GM23248 (cell line): ENCODE measurements around the gene RPS16. TPM values are rescaled to one million over a fixed set of nuclear protein-coding genes. Genes with fewer than 3 reads are reported as not detected.

Experiments used
- DNase-seq: peaks from one replicate; pipeline ENCODE4 v3.0.0-alpha.2; 2015
- H2AFZ ChIP-seq: fragments of 200-600 bp; sonication (generic); 2 replicates; pipeline ENCODE4 v1.6.1; 2016; ENCODE audit warnings: antibody characterized with exemption
- H3F3A ChIP-seq: fragments of 200-600 bp; sonication (generic); 2 replicates; pipeline ENCODE4 v1.6.1; 2016; ENCODE audit warnings: mild to moderate bottlenecking, antibody characterized with exemption, mixed run types; ENCODE audit not compliant: insufficient read depth
- H3K27ac ChIP-seq: fragments of 200-600 bp; sonication (generic); 2 replicates; pipeline ENCODE4 v1.5.1; 2016; ENCODE audit warnings: mild to moderate bottlenecking
- H3K27me3 ChIP-seq: fragments of 200-600 bp; sonication (generic); replicated peaks from 2 replicates; pipeline ENCODE4 v1.6.1; 2016; ENCODE audit warnings: mild to moderate bottlenecking; ENCODE audit not compliant: insufficient read depth
- H3K36me3 ChIP-seq: fragments of 200-600 bp; sonication (generic); 2 replicates; pipeline ENCODE4 v1.6.1; 2016; ENCODE audit warnings: low read depth, mild to moderate bottlenecking
- H3K4me1 ChIP-seq: fragments of 200-600 bp; sonication (generic); 2 replicates; pipeline ENCODE4 v1.6.1; 2016; ENCODE audit warnings: mild to moderate bottlenecking; ENCODE audit not compliant: insufficient read depth
- H3K4me2 ChIP-seq: fragments of 200-600 bp; sonication (generic); one replicate; pipeline ENCODE4 v1.6.1; 2016; ENCODE audit warnings: mild to moderate bottlenecking; ENCODE audit not compliant: unreplicated experiment
- H3K4me3 ChIP-seq: fragments of 200-600 bp; sonication (generic); 2 replicates; pipeline ENCODE4 v1.5.1; 2016; ENCODE audit warnings: mild to moderate bottlenecking
- H3K79me2 ChIP-seq: fragments of 200-600 bp; sonication (generic); 2 replicates; pipeline ENCODE4 v1.6.1; 2016; ENCODE audit warnings: mild to moderate bottlenecking; ENCODE audit not compliant: insufficient read depth
- H3K9ac ChIP-seq: fragments of 200-600 bp; sonication (generic); 2 replicates; pipeline ENCODE4 v1.6.1; 2016; ENCODE audit warnings: mild to moderate bottlenecking
- H3K9me2 ChIP-seq: fragments of 200-600 bp; sonication (generic); 2 replicates; pipeline ENCODE4 v1.6.1; 2016; ENCODE audit warnings: mixed run types, mild to moderate bottlenecking, moderate library complexity; ENCODE audit not compliant: insufficient read depth
- H3K9me3 ChIP-seq: fragments of 200-600 bp; sonication (generic); one replicate; pipeline ENCODE4 v1.6.1; 2017; ENCODE audit warnings: low read depth
- H4K20me1 ChIP-seq: fragments of 200-600 bp; sonication (generic); 2 replicates; pipeline ENCODE4 v1.6.0; 2016; ENCODE audit not compliant: insufficient read depth
- EZH2 ChIP-seq: fragments of 200-600 bp; sonication (generic); IDR thresholded peaks from 2 replicates; pipeline ENCODE4 v1.6.1; 2018; ENCODE audit warnings: antibody characterized with exemption, mild to moderate bottlenecking; ENCODE audit not compliant: insufficient read depth, poor library complexity, severe bottlenecking
- EZH2phosphoT487 ChIP-seq: fragments of 200-600 bp; sonication (generic); IDR thresholded peaks from 2 replicates; pipeline ENCODE4 v1.6.1; 2018; ENCODE audit warnings: antibody characterized with exemption, moderate library complexity, mild to moderate bottlenecking, low read depth; ENCODE audit not compliant: insufficient read depth
- WGBS, 2 experiments: methylation state at CpG; one replicate each; pipeline ENCODE4 v1.1.6; 2015 to 2017; ENCODE audit warnings: low lambda C conversion rate in 2 of 2, low coverage in 1 of 2; ENCODE audit errors: missing lambda C conversion rate in 2 of 2; 5-methylcytosine and 5-hydroxymethylcytosine counted together
- in situ Hi-C: fragments of 300-500 bp; cut with MboI; formaldehyde crosslinking; loops from 2 replicates; pipeline ENCODE4 v1.15.0; 2020
- polyA plus RNA-seq: library from polyadenylated mRNA; unstranded; fragments of >200 nt; fragmentation: Nextera tagmentation; extraction: Ambion mirVana; gene quantifications from 2 replicates; pipeline ENCODE4 v1.2.1, GENCODE V29; 2016
- total RNA-seq: library from RNA; depleted of rRNA; stranded (reverse); fragments of >200 nt; shearing (Covaris generic); gene quantifications from 2 replicates; pipeline ENCODE4 v1.2.3, GENCODE V29; 2014

The RPS16 gene
- total and polyA plus RNA-seq, 2 experiments from 2014 or later = 136 to 542 TPM

DNA sequence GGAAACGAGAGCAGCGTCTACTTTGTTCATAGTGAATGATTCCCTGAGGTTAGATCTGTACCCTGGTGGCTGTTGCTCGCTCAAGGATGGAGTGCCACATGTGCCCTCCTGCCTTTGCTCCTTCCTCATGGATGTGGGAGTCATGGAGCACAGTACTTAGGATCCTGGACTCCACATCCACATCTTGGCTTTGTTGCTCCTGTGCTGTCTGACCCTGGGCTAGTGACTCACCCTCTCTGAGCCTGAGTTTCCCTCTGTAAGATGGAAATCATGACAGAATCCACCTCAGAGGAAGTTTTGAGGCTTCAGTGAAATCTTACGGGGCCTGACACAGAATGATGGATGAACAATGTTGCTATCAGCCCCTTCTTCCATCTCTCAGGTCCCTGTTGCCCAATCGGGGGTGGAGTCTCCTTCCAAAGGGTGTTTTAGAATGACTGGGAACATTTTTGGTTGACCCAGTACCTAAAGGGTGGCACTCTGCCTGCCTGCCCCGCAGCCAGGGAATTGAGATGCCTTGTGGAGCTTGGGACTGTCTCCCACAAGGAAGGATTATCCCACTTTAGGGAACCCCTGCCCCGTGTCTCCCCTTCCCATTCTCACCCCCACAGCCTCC lies 35.1 kb upstream of the RPS16 start:
- peak overlapping the region; percentile 36; the same call in 1 of the 2 replicates for H3K9ac ChIP-seq
- peaks cover under 1% of the 10 kb centered on the region; the same call in 1 of the 2 replicates for H3K79me2 ChIP-seq
- no peaks in the 10 kb centered on the region for H4K20me1 ChIP-seq
- H3K9me3 ChIP-seq = no peaks in the 10 kb centered on the region
- H3K9me2 ChIP-seq = no peaks in the 10 kb centered on the region
- no peaks in the 10 kb centered on the region for H3K4me1 ChIP-seq
- H2AFZ ChIP-seq = no peak overlapping the region
- no peak overlapping the region for H3K4me2 ChIP-seq
- in situ Hi-C loops = no loop called here
- H3F3A ChIP-seq = no peaks in the 10 kb centered on the region; the same call in 1 of the 2 replicates
- H3K36me3 ChIP-seq = peaks cover 15% of the 10 kb centered on the region
- DNase-seq = peak; percentile 51
- WGBS, 2 experiments = 53 to 58% methylated on average over 7 of the region's 7 CpGs
- H3K27me3 ChIP-seq = no peaks in the 10 kb centered on the region
- H3K27ac ChIP-seq = no peak overlapping the region
- TF ChIP-seq EZH2phosphoT487 (no peak), EZH2 (no peak)
- no peak overlapping the region for H3K4me3 ChIP-seq

GRCh38 chr19:39469567-39469966 lies 33.8 kb upstream of the RPS16 start:
- Histone ChIP-seq H3K27me3 (no peaks in the 10 kb centered on the region), H3K79me2 (peaks cover 13% of the 10 kb centered on the region), H3K4me3 (no peak overlapping the region), H3K9me3 (no peaks in the 10 kb centered on the region), H2AFZ (no peak overlapping the region), H3K9ac (no peak overlapping the region), H3K4me2 (no peak overlapping the region), H3F3A (no peaks in the 10 kb centered on the region), H3K4me1 (no peaks in the 10 kb centered on the region), H3K36me3 (peaks cover 23% of the 10 kb centered on the region), H4K20me1 (no peaks in the 10 kb centered on the region), H3K27ac (no peak overlapping the region), H3K9me2 (no peaks in the 10 kb centered on the region)
- in situ Hi-C loops = no loop called here
- no peak for DNase-seq
- 98 to 99% methylated on average over 6 of the region's 6 CpGs for WGBS, 2 experiments
- TF ChIP-seq EZH2 (no peak), EZH2phosphoT487 (no peak)

DNA sequence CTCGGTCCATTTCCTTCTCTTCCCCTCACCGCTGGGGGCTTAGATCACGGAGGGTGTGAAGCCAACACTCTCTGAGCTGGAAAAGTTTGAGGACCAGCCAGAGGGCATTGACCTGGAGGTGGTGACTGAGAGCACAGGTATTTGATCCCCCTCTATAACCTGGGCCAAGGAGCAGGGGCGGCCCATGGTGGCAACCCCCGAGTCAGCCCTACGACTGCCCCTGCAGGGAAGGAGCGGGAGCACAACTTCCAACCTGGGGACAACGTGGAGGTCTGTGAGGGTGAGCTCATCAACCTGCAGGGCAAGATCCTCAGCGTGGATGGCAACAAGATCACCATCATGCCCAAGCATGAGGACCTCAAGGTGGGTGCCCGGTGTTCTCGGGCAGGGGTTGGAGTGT lies 33.3 kb upstream of the RPS16 start:
- H3K36me3 ChIP-seq = peaks cover 23% of the 10 kb centered on the region
- no peak overlapping the region for H2AFZ ChIP-seq
- in situ Hi-C loops = no loop called here
- H3K9me3 ChIP-seq = no peaks in the 10 kb centered on the region
- H3K4me2 ChIP-seq = no peak overlapping the region
- DNase-seq = no peak
- H3K27me3 ChIP-seq = no peaks in the 10 kb centered on the region
- H3F3A ChIP-seq = no peaks in the 10 kb centered on the region
- H3K4me3 ChIP-seq = no peak overlapping the region
- H3K9ac ChIP-seq = no peak overlapping the region
- H4K20me1 ChIP-seq = no peaks in the 10 kb centered on the region
- 96 to 98% methylated on average over 10 to 11 of the region's 11 CpGs for WGBS, 2 experiments
- peaks cover 19% of the 10 kb centered on the region for H3K79me2 ChIP-seq
- no peak overlapping the region for H3K27ac ChIP-seq
- H3K9me2 ChIP-seq = no peaks in the 10 kb centered on the region
- no peak for TF ChIP-seq EZH2phosphoT487
- TF ChIP-seq EZH2 = no peak
- H3K4me1 ChIP-seq = no peaks in the 10 kb centered on the region

DNA sequence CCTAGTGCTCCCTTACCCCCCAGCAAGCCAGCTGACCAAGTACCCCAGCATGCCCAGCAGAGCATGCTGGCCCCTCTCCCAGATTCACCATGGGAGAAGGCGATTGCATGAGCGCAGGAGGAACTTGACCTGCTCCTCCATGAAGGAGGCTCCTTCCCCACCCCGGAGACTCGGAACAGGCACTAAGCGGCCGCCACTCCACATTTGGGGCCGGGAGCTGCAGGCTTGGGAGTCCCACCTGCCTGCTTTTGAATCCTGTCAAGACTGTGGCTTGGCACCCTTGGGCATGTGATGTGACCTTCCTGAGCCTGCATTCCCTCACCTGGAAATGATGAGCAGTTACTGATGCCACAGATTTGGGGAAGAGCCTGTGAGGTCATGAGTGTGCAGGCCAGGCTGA lies 32.2 kb upstream of the RPS16 start:
- Histone ChIP-seq H3K9ac (no peak overlapping the region), H3K4me2 (no peak overlapping the region), H3F3A (no peaks in the 10 kb centered on the region), H3K79me2 (peaks cover 30% of the 10 kb centered on the region), H3K9me3 (no peaks in the 10 kb centered on the region), H3K9me2 (no peaks in the 10 kb centered on the region), H3K27me3 (no peaks in the 10 kb centered on the region), H3K4me1 (no peaks in the 10 kb centered on the region), H3K36me3 (peaks cover 23% of the 10 kb centered on the region), H3K4me3 (no peak overlapping the region), H3K27ac (no peak overlapping the region), H2AFZ (no peak overlapping the region), H4K20me1 (no peaks in the 10 kb centered on the region)
- 90 to 95% methylated on average over 7 of the region's 7 CpGs for WGBS, 2 experiments
- TF ChIP-seq EZH2phosphoT487 (no peak), EZH2 (no peak)
- no peak for DNase-seq
- in situ Hi-C loops = no loop called here
